ENCODE results near the gene CPNE7. TPM values are rescaled to one million over a fixed set of nuclear protein-coding genes. Genes with fewer than 3 reads are reported as not detected.

CPNE7 gene
- total RNA-seq, 1 donor from 2014 or later: 1.2 TPM

- Mint-ChIP-seq H3K4me1 (no peaks in the 10 kb centered on the region), H3K27me3 (ENCODE audit: low read depth) (no peaks in the 10 kb centered on the region), H3K9me3 (no peaks in the 10 kb centered on the region), H3K27ac (no peak overlapping the region), H3K4me3 (no peak overlapping the region), H3K36me3 (peaks cover 26% of the 10 kb centered on the region)
- no peak for TF ChIP-seq CTCF (IDR thresholded peaks at IDR 0.05; ENCODE audit: unreplicated experiment)
- no peak for DNase-seq (ENCODE audit: low spot score in 2 of 2, unreplicated experiment in 2 of 2)
These were observed 28.8 kb upstream of the CPNE7 start for GRCh38 chr16:89546781-89547180.

GRCh38 chr16:89547291-89547690 is 28.3 kb upstream of the CPNE7 start:
- no peaks in the 10 kb centered on the region for H3K9me3 Mint-ChIP-seq
- no peak for DNase-seq (ENCODE audit: low spot score in 2 of 2, unreplicated experiment in 2 of 2)
- no peaks in the 10 kb centered on the region for H3K4me1 Mint-ChIP-seq
- no peak overlapping the region for H3K27ac Mint-ChIP-seq
- H3K4me3 Mint-ChIP-seq: no peak overlapping the region
- no peaks in the 10 kb centered on the region for H3K27me3 Mint-ChIP-seq (ENCODE audit: low read depth)
- H3K36me3 Mint-ChIP-seq: peaks cover 25% of the 10 kb centered on the region
- TF ChIP-seq CTCF (IDR thresholded peaks at IDR 0.05; ENCODE audit: unreplicated experiment): no peak

GRCh38 chr16:89547860-89548259 is 27.7 kb upstream of the CPNE7 start:
- no peak overlapping the region for H3K27ac Mint-ChIP-seq
- H3K36me3 Mint-ChIP-seq: peaks cover 26% of the 10 kb centered on the region
- H3K4me3 Mint-ChIP-seq: no peak overlapping the region
- no peaks in the 10 kb centered on the region for H3K4me1 Mint-ChIP-seq
- no peak for TF ChIP-seq CTCF (IDR thresholded peaks at IDR 0.05; ENCODE audit: unreplicated experiment)
- H3K27me3 Mint-ChIP-seq (ENCODE audit: low read depth): no peaks in the 10 kb centered on the region
- no peak for DNase-seq (ENCODE audit: low spot score in 2 of 2, unreplicated experiment in 2 of 2)
- H3K9me3 Mint-ChIP-seq: no peaks in the 10 kb centered on the region

- Mint-ChIP-seq H3K27ac (no peak overlapping the region), H3K4me3 (no peak overlapping the region), H3K4me1 (no peaks in the 10 kb centered on the region), H3K27me3 (ENCODE audit: low read depth) (no peaks in the 10 kb centered on the region), H3K9me3 (no peaks in the 10 kb centered on the region), H3K36me3 (peaks cover 28% of the 10 kb centered on the region)
- no peak for DNase-seq (ENCODE audit: low spot score in 2 of 2, unreplicated experiment in 2 of 2)
- TF ChIP-seq CTCF (IDR thresholded peaks at IDR 0.05; ENCODE audit: unreplicated experiment): no peak
These were observed 27.1 kb upstream of the CPNE7 start for GRCh38 chr16:89548344-89549006.

- no peaks in the 10 kb centered on the region for H3K4me1 Mint-ChIP-seq
- no peak overlapping the region for H3K27ac Mint-ChIP-seq
- H3K9me3 Mint-ChIP-seq: no peaks in the 10 kb centered on the region
- no peak overlapping the region for H3K4me3 Mint-ChIP-seq
- no peaks in the 10 kb centered on the region for H3K27me3 Mint-ChIP-seq (ENCODE audit: low read depth)
- TF ChIP-seq CTCF (IDR thresholded peaks at IDR 0.05; ENCODE audit: unreplicated experiment): no peak
- peaks cover 28% of the 10 kb centered on the region for H3K36me3 Mint-ChIP-seq
- no peak for DNase-seq (ENCODE audit: low spot score in 2 of 2, unreplicated experiment in 2 of 2)
These were observed 26.4 kb upstream of the CPNE7 start for GRCh38 chr16:89549007-89549700.

Measured in mesothelial cell of epicardium (in vitro differentiated cells).